Tibial nerve (tissue), 4 donors: Measurements from ENCODE around the gene SHB. TPM values are rescaled to one million over a fixed set of nuclear protein-coding genes. Genes with fewer than 3 reads are reported as not detected.

Source experiments
- DNase-seq, 2 donors: peaks; one replicate each; pipeline ENCODE4 v3.0.0-alpha.2; 2019; ENCODE audit warnings: low spot score in 2 of 2
- H3K27ac ChIP-seq, 4 donors: fragments of 200-600 bp; sonication (generic) in 3 of 4; one replicate each; pipeline ENCODE4 v1.5.1; 2017 to 2019; ENCODE audit warnings: mild to moderate bottlenecking in 1 of 4
- H3K27me3 ChIP-seq, 2 donors: fragments of 200-600 bp; sonication (generic) in 1 of 2; one replicate each; pipeline versions ENCODE4 v1.5.1 to v1.6.0; 2017 to 2019
- H3K36me3 ChIP-seq, 3 donors: fragments of 200-600 bp; sonication (generic); one replicate each; pipeline ENCODE4 v1.5.1; 2018 to 2019
- H3K4me1 ChIP-seq, 4 donors: fragments of 200-600 bp; sonication (generic) in 3 of 4; one replicate each; pipeline ENCODE4 v1.5.1; 2017 to 2019
- H3K4me3 ChIP-seq, 4 donors: fragments of 200-600 bp; sonication (generic) in 3 of 4; one replicate each; pipeline ENCODE4 v1.5.1; 2017 to 2019; ENCODE audit warnings: mild to moderate bottlenecking in 1 of 4, moderate library complexity in 1 of 4
- H3K9me3 ChIP-seq, 4 donors: fragments of 200-600 bp; sonication (generic) in 3 of 4; one replicate each; pipeline ENCODE4 v1.5.1; 2017 to 2019
- EP300 ChIP-seq, 2 donors: sonication (generic); formaldehyde crosslinking; IDR thresholded peaks; one replicate each; pipeline ENCODE4 v1.6.1; 2017; ENCODE audit warnings: antibody characterized with exemption in 2 of 2, mild to moderate bottlenecking in 1 of 2
- POLR2A ChIP-seq, 2 donors: fragments of 450-650 bp; IDR thresholded peaks; one replicate each; pipeline ENCODE4 v1.6.1; 2017; ENCODE audit warnings: antibody characterized with exemption in 2 of 2, mild to moderate bottlenecking in 2 of 2, moderate library complexity in 2 of 2
- WGBS, 2 donors: methylation state at CpG; one replicate each; pipeline ENCODE4 v1.1.5; 2018; 5-methylcytosine and 5-hydroxymethylcytosine counted together
- total RNA-seq, 4 donors: library from RNA; depleted of rRNA; stranded (reverse); fragments of >200 nt; gene quantifications; one replicate each; pipeline ENCODE4 v1.1.0, GENCODE V29; 2016
- TF ChIP-seq, protein P1 (sequence below), 5 experiments: fragments of 200-600 bp in 3 of 5; fragments of 450-650 bp in 2 of 5; sonication (generic) in 3 of 5; IDR thresholded peaks; one replicate each; pipeline ENCODE4 v1.5.1; 2016 to 2019; ENCODE audit warnings: antibody characterized with exemption in 5 of 5, mild to moderate bottlenecking in 3 of 5, moderate library complexity in 2 of 5

SHB gene
- total RNA-seq, 4 donors from 2014 or later = 6.3 to 15.9 (median 11.6) TPM

DNA sequence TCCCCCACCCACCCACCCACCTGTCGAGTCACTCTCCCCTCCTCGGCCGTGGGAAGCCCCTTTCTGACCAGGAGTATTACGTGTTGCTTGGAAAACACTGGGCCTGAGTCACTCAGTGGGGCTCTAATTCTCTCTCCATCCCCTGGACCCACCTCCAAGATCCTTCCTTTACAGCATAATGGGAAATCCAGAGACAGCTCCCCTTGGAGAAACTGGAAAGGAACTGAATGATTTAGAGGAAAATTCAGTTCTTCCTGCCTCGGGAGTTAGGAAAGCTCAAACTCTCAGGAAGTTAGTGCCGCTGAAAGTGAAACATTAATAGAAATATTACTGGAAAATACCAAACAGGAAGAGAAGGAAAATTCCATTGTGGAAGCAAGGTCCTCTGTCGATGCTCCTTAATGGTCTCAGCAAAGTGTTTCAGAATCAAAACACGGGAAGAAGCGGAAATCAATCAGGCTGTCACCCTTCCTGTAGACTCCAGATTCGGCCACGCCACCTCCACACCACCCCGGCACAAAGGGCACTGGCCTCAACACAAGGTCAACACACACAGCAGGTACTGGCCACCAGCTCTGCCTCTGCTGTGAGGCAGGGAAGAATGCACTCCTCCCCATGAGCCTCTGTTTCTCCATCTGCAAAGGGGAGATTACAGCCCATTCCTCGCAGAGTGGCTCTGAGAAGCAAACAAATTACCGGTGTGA lies 9.6 kb downstream of the SHB start:
- Histone ChIP-seq H3K9me3 (no peaks in the 10 kb centered on the region), H3K36me3 (peaks cover 0 to 3% (median 0%) of the 10 kb centered on the region in 3 donors), H3K4me1 (peaks cover 0 to 11% (median 0%) of the 10 kb centered on the region in 4 donors), H3K27me3 (no peaks in the 10 kb centered on the region), H3K4me3 (no peak overlapping the region), H3K27ac (no peak overlapping the region)
- WGBS, 2 donors = 79 to 82% methylated on average over 14 of the region's 14 CpGs
- no peak for TF ChIP-seq EP300 (IDR thresholded peaks at IDR 0.05)
- TF ChIP-seq, protein P1, sequence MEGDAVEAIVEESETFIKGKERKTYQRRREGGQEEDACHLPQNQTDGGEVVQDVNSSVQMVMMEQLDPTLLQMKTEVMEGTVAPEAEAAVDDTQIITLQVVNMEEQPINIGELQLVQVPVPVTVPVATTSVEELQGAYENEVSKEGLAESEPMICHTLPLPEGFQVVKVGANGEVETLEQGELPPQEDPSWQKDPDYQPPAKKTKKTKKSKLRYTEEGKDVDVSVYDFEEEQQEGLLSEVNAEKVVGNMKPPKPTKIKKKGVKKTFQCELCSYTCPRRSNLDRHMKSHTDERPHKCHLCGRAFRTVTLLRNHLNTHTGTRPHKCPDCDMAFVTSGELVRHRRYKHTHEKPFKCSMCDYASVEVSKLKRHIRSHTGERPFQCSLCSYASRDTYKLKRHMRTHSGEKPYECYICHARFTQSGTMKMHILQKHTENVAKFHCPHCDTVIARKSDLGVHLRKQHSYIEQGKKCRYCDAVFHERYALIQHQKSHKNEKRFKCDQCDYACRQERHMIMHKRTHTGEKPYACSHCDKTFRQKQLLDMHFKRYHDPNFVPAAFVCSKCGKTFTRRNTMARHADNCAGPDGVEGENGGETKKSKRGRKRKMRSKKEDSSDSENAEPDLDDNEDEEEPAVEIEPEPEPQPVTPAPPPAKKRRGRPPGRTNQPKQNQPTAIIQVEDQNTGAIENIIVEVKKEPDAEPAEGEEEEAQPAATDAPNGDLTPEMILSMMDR (IDR thresholded peaks at IDR 0.05) = no peak
- no peak for TF ChIP-seq POLR2A (IDR thresholded peaks at IDR 0.05)
- no peak for DNase-seq

DNA sequence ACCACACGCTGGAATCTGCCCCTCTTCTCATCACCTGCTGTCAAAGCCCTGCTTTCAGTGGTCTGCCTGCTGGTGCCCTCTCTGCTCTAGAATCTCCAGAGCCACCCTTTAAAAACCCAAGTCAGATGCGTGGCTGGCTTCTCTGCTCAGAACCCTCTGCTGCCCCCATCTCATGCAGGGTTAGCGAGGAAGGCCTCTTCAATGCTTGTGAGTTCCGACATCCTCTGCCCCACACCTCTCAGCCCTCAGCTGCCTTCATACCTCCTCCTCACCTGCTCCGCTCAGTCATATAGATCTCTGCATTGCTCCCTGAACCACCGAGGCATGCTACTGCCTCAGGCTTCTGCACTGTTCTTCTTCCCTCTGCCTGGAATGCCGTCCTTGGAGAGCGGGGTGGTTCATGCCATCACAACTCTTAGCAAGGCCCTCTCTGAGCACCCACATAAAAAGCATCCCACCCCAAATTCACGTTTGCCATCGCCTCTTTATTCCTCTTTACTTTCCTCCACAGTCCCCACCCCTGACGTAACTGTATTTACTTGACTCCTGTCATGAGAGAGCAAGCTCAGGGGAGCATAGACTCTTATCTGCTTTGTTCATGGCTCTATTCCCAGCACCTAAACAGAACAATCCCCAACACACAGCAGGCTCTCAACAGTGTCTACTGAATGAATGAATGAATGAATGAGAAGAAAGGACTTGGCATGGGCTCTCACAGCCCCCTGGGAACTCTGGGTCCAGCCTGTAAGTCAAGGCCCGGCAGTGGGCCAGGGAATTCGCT lies 10.4 kb downstream of the SHB start:
- Histone ChIP-seq H3K27ac (no peak overlapping the region), H3K4me1 (peaks cover 0 to 8% (median 0%) of the 10 kb centered on the region in 4 donors)
- TF ChIP-seq, protein P1 (IDR thresholded peaks at IDR 0.05) = no peak
- no peak for TF ChIP-seq POLR2A (IDR thresholded peaks at IDR 0.05)
- TF ChIP-seq EP300 (IDR thresholded peaks at IDR 0.05) = no peak

DNA sequence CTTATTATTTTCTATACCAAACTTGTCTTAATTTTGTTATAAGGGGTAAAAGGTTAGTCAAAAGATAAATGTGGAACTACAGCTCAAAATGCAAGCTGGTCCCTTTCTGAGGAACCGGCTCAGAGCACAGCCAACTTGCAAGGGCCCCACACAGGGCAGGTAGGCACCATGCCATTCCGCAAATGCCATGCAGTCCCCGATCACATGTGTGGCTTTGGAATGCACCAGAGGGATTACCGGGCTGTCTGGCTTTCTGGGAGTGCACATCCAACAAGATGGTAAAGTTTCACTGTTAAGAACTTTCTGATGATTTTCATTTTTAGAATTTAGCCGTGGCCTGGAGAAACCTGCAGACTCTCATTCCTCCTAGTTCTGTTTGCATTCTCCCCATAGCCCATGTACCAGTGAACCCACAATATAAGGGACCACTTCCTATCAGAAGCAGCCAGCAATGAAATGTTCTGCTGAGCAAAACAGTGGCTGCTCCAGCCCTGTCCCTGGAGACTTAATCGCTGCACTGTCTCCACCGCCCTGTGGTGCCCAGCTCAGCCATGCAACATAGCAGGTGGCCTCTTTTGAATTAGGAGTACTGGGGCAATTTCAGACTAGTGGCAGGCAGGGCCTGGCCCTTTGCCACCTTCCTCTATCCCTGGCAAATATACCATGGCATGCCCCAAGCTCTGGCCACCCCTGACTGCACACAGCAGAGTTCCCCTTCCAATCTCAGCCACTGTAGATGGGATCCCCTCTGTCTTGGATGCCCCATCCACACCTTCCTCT lies 11.4 kb downstream of the SHB start:
- Histone ChIP-seq H3K27me3 (no peaks in the 10 kb centered on the region), H3K9me3 (no peaks in the 10 kb centered on the region), H3K4me1 (peaks cover 0 to 8% (median 0%) of the 10 kb centered on the region in 4 donors), H3K36me3 (peaks cover 0 to 3% (median 0%) of the 10 kb centered on the region in 3 donors), H3K4me3 (no peak overlapping the region), H3K27ac (no peak overlapping the region)
- WGBS, 2 donors = 75 to 85% methylated on average over 7 of the region's 7 CpGs
- TF ChIP-seq, protein P1 (IDR thresholded peaks at IDR 0.05) = no peak
- TF ChIP-seq POLR2A (IDR thresholded peaks at IDR 0.05) (no peak), EP300 (IDR thresholded peaks at IDR 0.05) (no peak)
- no peak for DNase-seq

More for the DNA sequence above, 10.4 kb downstream of the SHB start:
- no peaks in the 10 kb centered on the region for H3K9me3 ChIP-seq
- H3K4me3 ChIP-seq = no peak overlapping the region
- no peak for DNase-seq
- WGBS, 2 donors = 84 to 85% methylated on average over 13 of the region's 13 CpGs
- H3K27me3 ChIP-seq = no peaks in the 10 kb centered on the region
- peaks cover 0 to 3% (median 0%) of the 10 kb centered on the region in 3 donors for H3K36me3 ChIP-seq

DNA sequence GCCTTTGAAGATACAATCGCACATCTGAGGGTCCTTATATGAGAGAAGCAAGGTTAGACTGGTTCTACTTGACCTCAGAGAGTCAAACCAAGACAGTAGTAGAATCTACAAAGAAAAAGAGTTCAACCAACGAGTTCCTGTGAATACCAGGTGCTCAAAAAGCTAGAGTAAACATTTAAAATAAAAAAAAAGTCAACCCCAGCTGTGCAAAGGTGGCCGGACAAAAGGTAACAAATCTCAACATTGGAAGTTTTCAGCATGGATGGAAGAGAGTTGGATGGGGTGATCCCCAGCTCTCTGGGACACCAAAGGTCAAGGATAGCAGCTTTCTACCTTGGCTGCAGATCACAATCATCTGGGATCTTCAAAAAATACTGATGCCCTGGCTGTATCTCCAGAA lies 14.4 kb downstream of the SHB start:
- H3K27me3 ChIP-seq = no peaks in the 10 kb centered on the region
- WGBS, 2 donors = 80% methylated on average over 3 of the region's 3 CpGs
- no peak overlapping the region for H3K4me3 ChIP-seq
- no peak overlapping the region for H3K27ac ChIP-seq
- H3K36me3 ChIP-seq = peaks cover 0 to 2% (median 0%) of the 10 kb centered on the region in 3 donors
- DNase-seq = no peak
- H3K9me3 ChIP-seq = no peaks in the 10 kb centered on the region
- peaks cover 0 to 4% (median 0%) of the 10 kb centered on the region in 4 donors for H3K4me1 ChIP-seq
- TF ChIP-seq POLR2A (IDR thresholded peaks at IDR 0.05) (no peak), EP300 (IDR thresholded peaks at IDR 0.05) (no peak)
- TF ChIP-seq, protein P1 (IDR thresholded peaks at IDR 0.05) = no peak
